AG04450 (cell line): ENCODE measurements around the gene MKI67. TPM values are rescaled to one million over a fixed set of nuclear protein-coding genes. Genes with fewer than 3 reads are reported as not detected.

Experiments used
- CTCF ChIA-PET: fragments of 300-600, 350-600 bp; formaldehyde crosslinking; extraction: SDS; loops from one replicate; lab custom pipeline; 2022; ENCODE audit warnings: antibody characterized with exemption, inconsistent platforms; lab: Charles Lee
- POLR2A ChIA-PET: fragments of 350-600 bp; formaldehyde crosslinking; extraction: SDS; loops from one replicate; lab custom pipeline; 2021; ENCODE audit warnings: antibody characterized with exemption, inconsistent platforms; lab: Yijun Ruan, JAX
- DNase-seq: peaks from one replicate; pipeline ENCODE4 v3.0.0-alpha.2; 2011; ENCODE audit warnings: low read depth, low spot score
- H3K27ac ChIP-seq: one replicate; pipeline ENCODE4 v1.5.1; 2012; ENCODE audit warnings: low read depth, low read length, control low read depth
- H3K27me3 ChIP-seq: one replicate; pipeline ENCODE4 v1.6.0; 2012; ENCODE audit warnings: low read length; ENCODE audit not compliant: control insufficient read depth, insufficient read depth
- H3K4me3 ChIP-seq: 2 replicates; pipeline ENCODE4 v1.5.1; 2011; ENCODE audit warnings: mild to moderate bottlenecking, low read depth, low read length, control low read depth
- H3K9me3 ChIP-seq: 2 replicates; pipeline ENCODE4 v1.5.1; 2012; ENCODE audit warnings: low read length; ENCODE audit not compliant: control insufficient read depth, insufficient read depth
- polyA plus RNA-seq: library from polyadenylated mRNA; depleted of rRNA; stranded (reverse); fragments of >200 nt; gene quantifications from 2 replicates; pipeline ENCODE4 v1.2.3, GENCODE V29; 2011
- TF ChIP-seq, protein P1 (sequence below): IDR thresholded peaks from 2 replicates; pipeline ENCODE4 v1.5.1; 2011; ENCODE audit warnings: low read depth, low read length, control low read depth, inconsistent platforms

Gene MKI67
- polyA plus RNA-seq, 1 experiment, result 10.3 TPM

DNA sequence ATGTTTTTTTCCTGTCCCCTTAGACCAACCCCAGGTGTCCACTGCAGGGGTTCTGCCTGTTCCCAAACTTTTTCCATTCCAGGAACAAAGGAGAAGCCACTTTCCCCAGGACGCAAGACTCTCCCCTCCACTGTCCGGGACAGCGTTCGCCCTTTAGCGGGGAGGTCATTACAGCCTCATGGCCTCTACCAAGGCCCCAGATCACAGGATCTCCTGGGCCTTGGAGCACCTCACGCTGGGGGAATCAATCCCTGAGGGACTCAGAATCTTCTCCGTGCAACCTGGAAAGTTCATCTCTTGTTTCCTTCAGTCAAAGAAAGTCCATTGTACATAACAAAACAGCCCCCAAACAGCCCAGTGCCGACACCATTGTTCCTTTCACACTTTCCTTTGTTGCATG, 41.2 kb downstream of the MKI67 start:
- DNase-seq, result no peak
- TF ChIP-seq, protein P1, sequence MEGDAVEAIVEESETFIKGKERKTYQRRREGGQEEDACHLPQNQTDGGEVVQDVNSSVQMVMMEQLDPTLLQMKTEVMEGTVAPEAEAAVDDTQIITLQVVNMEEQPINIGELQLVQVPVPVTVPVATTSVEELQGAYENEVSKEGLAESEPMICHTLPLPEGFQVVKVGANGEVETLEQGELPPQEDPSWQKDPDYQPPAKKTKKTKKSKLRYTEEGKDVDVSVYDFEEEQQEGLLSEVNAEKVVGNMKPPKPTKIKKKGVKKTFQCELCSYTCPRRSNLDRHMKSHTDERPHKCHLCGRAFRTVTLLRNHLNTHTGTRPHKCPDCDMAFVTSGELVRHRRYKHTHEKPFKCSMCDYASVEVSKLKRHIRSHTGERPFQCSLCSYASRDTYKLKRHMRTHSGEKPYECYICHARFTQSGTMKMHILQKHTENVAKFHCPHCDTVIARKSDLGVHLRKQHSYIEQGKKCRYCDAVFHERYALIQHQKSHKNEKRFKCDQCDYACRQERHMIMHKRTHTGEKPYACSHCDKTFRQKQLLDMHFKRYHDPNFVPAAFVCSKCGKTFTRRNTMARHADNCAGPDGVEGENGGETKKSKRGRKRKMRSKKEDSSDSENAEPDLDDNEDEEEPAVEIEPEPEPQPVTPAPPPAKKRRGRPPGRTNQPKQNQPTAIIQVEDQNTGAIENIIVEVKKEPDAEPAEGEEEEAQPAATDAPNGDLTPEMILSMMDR, result no peak
- Histone ChIP-seq H3K9me3 (no peaks in the 10 kb centered on the region), H3K27me3 (peaks cover 9% of the 10 kb centered on the region), H3K27ac (no peak overlapping the region), H3K4me3 (no peak overlapping the region)
- ChIA-PET POLR2A (no interaction called here), CTCF (interaction anchor here (2.4 kb wide), 1 partner anchor 16 kb away, joined by 14 read pairs; no protein-coding TSS in a partner anchor)

DNA sequence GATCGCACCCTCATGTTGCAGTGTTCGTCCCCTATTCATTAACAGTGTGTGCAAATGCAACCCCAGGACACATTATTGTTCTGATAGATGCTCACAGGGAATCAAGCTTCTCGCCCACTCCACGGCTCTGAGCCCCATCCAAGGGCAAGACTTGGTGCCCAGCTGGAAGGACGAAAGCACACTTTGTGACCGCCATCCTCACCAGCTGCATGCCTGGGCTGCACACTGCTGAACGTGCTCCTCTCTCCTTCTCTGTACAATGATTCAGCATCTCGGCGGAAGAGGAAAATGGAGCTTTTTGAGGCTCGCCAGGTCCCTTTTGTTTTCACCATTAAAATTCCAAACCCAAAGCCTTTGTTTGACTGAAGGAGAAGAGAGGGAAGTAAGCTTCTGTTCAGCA, 41.9 kb downstream of the MKI67 start:
- Histone ChIP-seq H3K27ac (no peak overlapping the region), H3K27me3 (peaks cover 11% of the 10 kb centered on the region), H3K9me3 (no peaks in the 10 kb centered on the region), H3K4me3 (no peak overlapping the region)
- TF ChIP-seq, protein P1, result no peak
- ChIA-PET POLR2A (no interaction called here), CTCF (interaction anchor here (0.7 to 2.4 kb wide), 3 partner anchors 15 to 66 kb away, joined by 3 to 14 read pairs (median 6); no protein-coding TSS in a partner anchor)
- DNase-seq, result no peak

DNA sequence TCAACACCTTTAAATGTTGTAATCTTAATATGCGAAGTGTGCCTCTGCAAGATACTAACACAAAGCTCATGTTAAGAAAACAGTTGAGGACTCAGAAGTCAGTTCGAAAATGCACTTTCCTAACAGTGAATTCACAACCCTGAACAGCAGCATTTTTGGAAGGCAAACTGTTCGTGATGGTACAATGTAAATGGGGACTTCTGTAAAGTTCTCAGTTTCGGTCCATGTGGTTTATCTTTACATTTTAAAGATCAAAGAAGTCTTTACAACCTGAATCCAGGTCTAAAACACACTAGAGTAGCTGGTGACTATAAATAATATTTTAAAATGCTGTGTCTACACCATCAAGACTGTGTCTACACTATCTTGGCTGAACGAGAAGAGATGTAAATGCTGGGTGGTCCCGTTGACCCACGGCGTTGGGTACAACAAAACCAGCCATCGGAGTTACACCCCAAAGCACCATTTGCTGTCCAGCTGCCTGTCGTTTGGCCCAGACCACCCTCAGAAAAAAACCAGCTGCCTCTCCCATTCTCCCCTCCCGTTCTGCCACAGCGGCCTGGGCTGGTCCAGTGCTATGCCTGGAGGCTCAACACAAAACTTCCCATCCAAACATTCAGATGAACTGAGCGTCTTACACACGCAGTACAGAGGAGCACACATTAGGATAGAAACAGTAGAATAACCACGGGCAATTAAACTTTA, 42.9 kb downstream of the MKI67 start:
- H3K27ac ChIP-seq, result no peak overlapping the region
- CTCF ChIA-PET, result interaction anchor here (1.1 to 2.4 kb wide), 3 partner anchors 14 to 69 kb away, joined by 3 to 14 read pairs (median 6); no protein-coding TSS in a partner anchor
- POLR2A ChIA-PET, result no interaction called here

DNA sequence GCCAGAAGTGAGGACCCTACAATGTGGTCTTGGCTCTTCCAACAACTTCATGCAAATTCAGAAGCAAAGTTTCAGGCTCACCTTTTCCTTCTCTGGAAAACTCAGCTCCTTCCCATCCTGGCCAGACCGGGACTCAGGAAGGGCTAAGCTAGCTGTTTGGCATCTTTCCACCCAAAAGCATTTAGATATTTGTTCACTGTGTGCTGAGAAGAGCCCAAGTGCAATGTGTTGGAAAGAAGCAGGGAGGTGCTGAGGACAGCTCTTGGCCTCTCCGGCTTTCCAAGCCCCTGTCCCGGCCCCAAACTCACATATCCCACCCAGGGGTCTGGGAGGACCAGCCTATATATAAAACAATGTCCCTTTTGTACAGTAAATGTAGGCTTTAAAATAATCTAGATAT, 44.5 kb downstream of the MKI67 start:
- no peak overlapping the region for H3K4me3 ChIP-seq
- no peak for DNase-seq
- TF ChIP-seq, protein P1, result no peak
- H3K9me3 ChIP-seq, result no peaks in the 10 kb centered on the region
- ChIA-PET CTCF (interaction anchor here (2.1 kb wide), 1 partner anchor 69 kb away, joined by 14 read pairs; no protein-coding TSS in a partner anchor), POLR2A (no interaction called here)
- peaks cover 19% of the 10 kb centered on the region for H3K27me3 ChIP-seq
- no peak overlapping the region for H3K27ac ChIP-seq

More for the DNA sequence above, 42.9 kb downstream of the MKI67 start:
- no peak overlapping the region for H3K4me3 ChIP-seq
- peaks cover 17% of the 10 kb centered on the region for H3K27me3 ChIP-seq
- no peak for DNase-seq
- H3K9me3 ChIP-seq, result no peaks in the 10 kb centered on the region
- TF ChIP-seq, protein P1, result no peak

DNA sequence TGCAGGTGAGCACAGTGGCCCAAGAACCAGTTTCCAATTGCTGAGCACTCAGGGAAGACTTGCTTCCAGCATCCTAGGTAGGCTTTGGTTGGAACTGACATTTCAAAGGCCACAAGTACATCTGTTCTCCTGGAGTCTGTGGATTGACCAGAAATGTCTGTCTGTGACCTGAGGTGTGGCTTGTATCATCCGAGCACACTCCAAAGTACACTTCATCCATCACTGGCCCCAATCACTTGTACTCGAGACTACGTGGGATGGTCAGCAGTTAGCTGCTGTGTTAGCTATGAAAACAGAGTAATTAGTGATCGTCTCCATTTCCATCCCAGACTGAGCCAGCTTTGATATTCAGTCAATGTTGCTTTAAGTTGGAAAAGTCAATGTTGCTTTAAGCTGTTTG, 45.0 kb downstream of the MKI67 start:
- ChIA-PET POLR2A (no interaction called here), CTCF (interaction anchor here (2.1 kb wide), 1 partner anchor 69 kb away, joined by 14 read pairs; no protein-coding TSS in a partner anchor)
- H3K9me3 ChIP-seq, result no peaks in the 10 kb centered on the region
- DNase-seq, result no peak
- H3K4me3 ChIP-seq, result no peak overlapping the region
- H3K27me3 ChIP-seq, result peaks cover 19% of the 10 kb centered on the region
- H3K27ac ChIP-seq, result no peak overlapping the region
- TF ChIP-seq, protein P1, result no peak
